NAMALWA (cell line): Measurements from ENCODE around the gene SETD3.

ENCODE experiments used
- DNase-seq: peaks from one replicate; pipeline ENCODE4 v3.0.0-alpha.2; 2015; ENCODE audit warnings: low spot score

Gene SETD3

GRCh38 chr14:99460793-99461192, 19.9 kb downstream of the SETD3 start:
- no peak for DNase-seq

GRCh38 chr14:99459481-99460100, 21.1 kb downstream of the SETD3 start:
- DNase-seq = no peak

DNA sequence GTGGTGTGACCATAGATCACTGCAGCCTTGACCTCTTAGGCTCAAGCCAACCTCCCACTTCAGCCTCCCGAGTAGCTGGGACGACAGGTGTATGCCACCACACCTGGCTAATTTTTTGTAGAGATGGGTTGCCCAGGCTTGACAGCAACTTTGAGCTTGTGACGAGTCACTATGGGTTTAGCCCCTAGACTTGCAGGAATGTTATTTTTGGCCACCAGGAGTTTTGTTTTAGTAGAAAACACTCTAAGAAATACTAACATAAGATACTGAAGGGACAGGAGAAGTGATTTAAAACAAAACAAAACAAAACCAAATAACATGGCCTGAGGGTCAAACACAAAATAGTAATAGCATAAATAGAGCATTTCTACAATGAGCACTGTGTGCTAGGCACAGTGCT, 26.4 kb downstream of the SETD3 start:
- DNase-seq = no peak

DNA sequence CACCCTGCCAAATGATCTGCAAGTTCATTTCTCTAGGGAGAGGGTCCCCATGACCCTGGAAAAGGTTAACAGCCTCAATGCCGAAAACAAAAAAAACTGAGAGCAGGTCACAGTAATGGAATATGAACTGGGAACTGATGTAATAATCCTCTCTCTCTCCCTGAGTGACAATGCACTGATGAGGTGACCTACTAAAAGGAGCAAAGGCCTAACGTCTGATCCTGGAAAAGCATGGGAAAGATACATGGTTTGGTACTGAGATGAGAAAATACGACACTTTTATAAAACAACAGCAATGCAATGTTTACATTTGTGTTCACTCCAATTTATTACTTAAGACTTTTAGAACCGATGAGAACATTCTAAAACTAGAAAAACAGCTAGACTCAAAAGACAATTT, 27.7 kb downstream of the SETD3 start:
- DNase-seq = no peak

- no peak for DNase-seq
Observed at GRCh38 chr14:99451234-99451633, 29.4 kb downstream of the SETD3 start.

- no peak for DNase-seq
Observed at GRCh38 chr14:99450266-99450665, 30.4 kb downstream of the SETD3 start.

DNA sequence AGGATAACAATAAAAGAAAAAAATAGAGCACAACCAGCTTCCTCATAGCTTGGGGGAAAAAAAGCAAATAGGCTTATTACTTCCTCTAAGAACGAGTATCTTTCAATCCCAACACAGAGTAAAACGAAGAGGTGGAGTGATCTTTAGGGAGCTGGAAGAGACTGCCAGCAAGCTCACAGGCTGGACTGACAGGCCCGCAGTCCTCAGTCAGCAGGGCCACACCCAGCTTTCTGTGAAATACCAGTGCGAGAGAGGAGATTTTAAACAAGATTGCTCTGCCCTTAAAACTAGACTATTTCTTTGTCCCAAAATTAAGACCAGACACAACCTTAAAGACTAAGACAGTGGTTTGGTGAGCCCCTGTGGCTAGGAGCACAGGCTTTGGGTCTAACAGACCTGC, 32.9 kb downstream of the SETD3 start:
- DNase-seq = no peak

GRCh38 chr14:99445931-99446330, 34.7 kb downstream of the SETD3 start:
- DNase-seq = no peak

DNA sequence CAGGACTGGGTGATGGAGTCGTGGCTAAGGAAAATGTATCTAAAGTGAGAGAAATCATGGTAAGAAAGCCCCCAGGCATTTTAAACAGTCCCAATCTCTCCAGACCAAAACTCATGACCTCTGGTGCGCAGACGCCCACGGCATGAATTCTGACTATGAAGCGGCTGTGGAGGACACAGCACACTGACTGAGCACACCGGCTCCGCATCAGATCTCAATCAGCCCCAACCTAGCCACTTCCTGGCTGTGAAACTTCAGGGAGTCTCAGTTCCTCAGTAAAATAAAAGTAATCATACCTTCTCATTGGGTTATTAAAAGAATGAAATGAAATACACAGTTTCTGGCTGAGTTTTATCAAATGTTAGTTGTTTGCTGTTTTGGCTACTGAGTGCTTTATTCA, 38.7 kb downstream of the SETD3 start:
- no peak for DNase-seq

DNA sequence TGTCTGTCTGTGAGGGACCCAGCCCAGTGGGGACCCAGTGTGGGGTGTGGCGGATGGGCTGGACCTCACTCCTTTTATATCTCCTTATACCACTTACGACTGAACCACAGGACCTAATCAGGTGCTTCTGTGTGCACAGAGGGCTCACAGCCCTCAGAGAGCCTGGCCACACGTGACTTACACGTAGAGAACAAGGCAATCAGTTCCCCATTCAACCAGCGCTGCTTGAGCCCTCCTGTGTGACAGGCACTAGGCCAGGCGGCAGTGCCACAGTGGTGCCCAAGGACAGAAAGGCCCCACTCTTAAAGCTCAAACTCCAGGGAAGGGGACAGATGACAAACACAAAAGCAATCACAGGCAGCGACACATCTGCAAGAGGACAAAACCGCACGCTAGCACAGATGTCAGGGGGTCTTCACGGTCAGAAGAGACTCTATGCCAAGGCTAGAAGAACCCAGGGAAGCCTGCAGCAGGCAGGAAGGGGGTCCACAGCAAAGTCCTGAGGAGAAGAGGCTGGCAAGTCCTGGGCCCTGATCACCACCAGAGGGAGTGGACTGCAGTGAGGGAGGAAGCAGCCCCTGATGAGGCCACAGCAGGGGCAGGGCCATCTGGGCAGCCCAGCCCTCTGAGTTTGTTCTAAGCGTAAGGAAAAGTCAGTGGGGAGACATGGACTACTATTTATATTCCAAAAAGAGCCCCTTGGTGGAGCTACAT, 39.3 kb downstream of the SETD3 start:
- DNase-seq = no peak

DNA sequence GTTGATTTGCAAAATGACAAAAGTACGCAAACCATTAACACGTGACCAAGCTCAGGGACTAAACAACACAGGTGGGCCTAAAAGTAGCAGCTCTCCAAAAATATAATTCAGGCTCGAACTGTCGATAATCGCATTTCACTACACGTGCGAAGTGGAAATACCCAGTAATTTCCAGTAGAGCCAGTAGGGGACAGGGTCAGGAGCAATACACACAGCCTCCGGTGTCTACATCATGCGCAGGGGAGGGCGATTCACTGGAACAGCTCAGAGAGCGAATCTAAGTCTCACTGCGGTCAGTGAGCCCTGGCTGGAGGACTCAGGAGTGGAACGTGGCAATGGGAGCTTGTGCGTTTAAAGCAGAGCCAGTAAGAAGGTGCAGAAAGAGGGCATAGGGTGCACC, 40.4 kb downstream of the SETD3 start:
- DNase-seq = no peak

- DNase-seq = no peak
Observed at GRCh38 chr14:99437706-99438105, 43.0 kb downstream of the SETD3 start.

- no peak for DNase-seq
Observed at GRCh38 chr14:99436247-99437180, 44.1 kb downstream of the SETD3 start.

- DNase-seq = no peak
Observed at GRCh38 chr14:99435327-99435726, 45.3 kb downstream of the SETD3 start.

DNA sequence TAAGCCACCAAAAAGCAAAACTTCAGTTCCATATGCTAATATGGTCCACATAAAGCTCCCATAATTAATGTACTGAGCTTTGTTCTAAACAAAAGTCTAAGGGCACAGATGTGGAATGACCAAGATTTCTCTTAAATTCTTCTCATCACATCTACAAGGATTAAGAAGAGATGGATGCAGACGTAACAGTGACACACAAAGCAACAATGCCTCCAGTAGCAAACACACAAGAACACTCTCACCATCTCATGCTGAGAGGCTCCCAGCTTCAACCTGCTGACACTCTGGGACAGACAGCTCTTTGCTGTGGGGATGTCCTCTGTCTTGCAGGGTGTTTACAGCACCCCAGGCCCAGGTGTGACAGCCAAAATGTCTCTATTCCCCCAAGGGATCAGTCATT, 48.2 kb downstream of the SETD3 start:
- DNase-seq = no peak

DNA sequence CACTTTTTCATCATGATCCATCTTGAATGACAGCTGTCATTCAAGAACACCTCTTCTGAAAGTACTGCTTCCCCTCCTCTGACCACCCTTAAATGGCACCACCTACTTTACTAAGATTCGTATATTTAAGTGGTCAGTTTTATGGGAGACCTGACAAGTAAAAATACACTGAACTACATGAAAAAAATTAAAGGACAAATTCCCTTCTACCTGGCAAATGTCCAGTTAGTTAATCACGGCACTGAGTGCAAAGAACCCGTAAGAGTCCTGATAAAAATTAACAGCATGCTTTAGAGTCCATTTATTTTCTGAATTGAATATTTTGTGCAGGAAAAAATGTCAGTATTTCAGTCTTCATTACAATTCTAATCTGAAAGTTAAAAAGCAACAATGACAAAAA, 48.7 kb downstream of the SETD3 start:
- DNase-seq = no peak

- peak; percentile 73 for DNase-seq
Observed at GRCh38 chr14:99430491-99430890, 50.2 kb downstream of the SETD3 start.

GRCh38 chr14:99427632-99428300, 52.9 kb downstream of the SETD3 start:
- DNase-seq = no peak

DNA sequence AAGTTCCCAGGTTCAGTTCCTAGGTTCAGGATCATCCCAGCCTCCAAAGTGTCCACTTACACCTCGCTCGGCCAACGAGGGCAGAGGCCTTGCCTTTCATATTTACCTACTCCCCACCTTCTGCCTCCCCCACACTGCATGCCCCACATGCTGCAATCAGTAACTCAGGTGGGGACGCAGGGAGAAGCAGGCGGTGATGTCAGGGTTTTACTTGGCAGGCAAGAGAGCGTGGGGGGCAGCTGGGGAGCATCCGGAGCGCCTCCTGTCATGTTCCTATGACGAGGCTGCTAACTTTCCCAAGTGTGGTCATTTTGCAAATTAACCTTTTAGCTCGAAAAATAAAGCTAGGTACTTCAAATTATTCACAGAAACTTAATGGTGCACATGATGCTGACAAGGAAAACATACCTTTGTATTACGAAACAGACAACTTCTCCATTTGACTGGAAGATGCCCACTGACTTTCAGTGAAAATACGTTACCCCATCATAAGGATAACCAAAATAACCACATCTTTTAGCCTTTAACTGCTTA, 53.8 kb downstream of the SETD3 start:
- no peak for DNase-seq

DNA sequence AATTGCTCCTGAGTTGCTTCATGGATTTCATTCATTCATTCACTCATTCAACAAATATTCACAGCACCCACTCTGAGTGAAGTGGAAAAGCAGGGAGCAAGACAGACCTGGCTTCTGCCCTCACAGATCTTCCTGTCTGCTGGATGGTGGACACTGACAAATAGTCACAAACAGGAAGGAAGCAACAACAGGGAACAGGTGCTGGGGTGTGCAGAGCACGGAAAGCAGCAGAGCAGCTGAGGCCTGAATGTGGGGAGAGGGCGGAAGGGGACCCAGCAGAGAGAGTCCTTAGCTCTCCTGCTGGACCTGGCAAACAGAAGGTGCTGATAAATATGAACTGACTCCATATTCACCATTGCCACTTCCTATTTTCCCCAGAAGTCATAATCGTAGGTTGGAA, 54.4 kb downstream of the SETD3 start:
- no peak for DNase-seq

- DNase-seq = no peak
Observed at GRCh38 chr14:99425272-99425681, 55.4 kb downstream of the SETD3 start.

GRCh38 chr14:99424306-99424877, 56.3 kb downstream of the SETD3 start:
- no peak for DNase-seq
